ENCODE results near the gene POU6F2. TPM values are rescaled to one million over a fixed set of nuclear protein-coding genes. Genes with fewer than 3 reads are reported as not detected.

The POU6F2 gene
- total RNA-seq, 1 experiment from 2014 or later: not detected

GRCh38 chr7:39091774-39092173, 114.1 kb downstream of the POU6F2 start:
- POLR2A ChIA-PET (ENCODE audit: low non-redundant PET): no interaction called here
- H3K27ac ChIP-seq (ENCODE audit: low read depth, low read length, poor library complexity, severe bottlenecking): no peak overlapping the region
- BruUV-seq (replicated peaks): no TSS peak
- intact Hi-C loops (cut with micrococcal nuclease; ENCODE audit: unreplicated experiment): no loop called here
- no peaks in the 10 kb centered on the region for H3K9me3 ChIP-seq (ENCODE audit: low read depth, low read length, poor library complexity, severe bottlenecking)
- H3K4me3 ChIP-seq (ENCODE audit: low read depth, low read length, poor library complexity, severe bottlenecking): no peak overlapping the region
- DNase-seq (ENCODE audit: low spot score): no peak
- TF ChIP-seq EZH2 (IDR thresholded peaks at IDR 0.05; ENCODE audit: borderline replicate concordance, low read depth, low read length, poor library complexity, severe bottlenecking): no peak
- no peaks in the 10 kb centered on the region for H3K4me1 ChIP-seq (ENCODE audit: insufficient read depth, low read length, poor library complexity, severe bottlenecking)
- H3K27me3 ChIP-seq (replicated peaks; ENCODE audit: insufficient read depth, low read depth, low read length, poor library complexity): peaks cover 37% of the 10 kb centered on the region
- no peaks in the 10 kb centered on the region for H3K36me3 ChIP-seq (ENCODE audit: insufficient read depth, low read length, poor library complexity, severe bottlenecking)
- CTCF ChIA-PET: no interaction called here

- Histone ChIP-seq H3K9me3 (ENCODE audit: low read depth, low read length, poor library complexity, severe bottlenecking) (no peaks in the 10 kb centered on the region), H3K27ac (ENCODE audit: low read depth, low read length, poor library complexity, severe bottlenecking) (no peak overlapping the region), H3K4me1 (ENCODE audit: insufficient read depth, low read length, poor library complexity, severe bottlenecking) (no peaks in the 10 kb centered on the region), H3K4me3 (ENCODE audit: low read depth, low read length, poor library complexity, severe bottlenecking) (no peak overlapping the region), H3K27me3 (replicated peaks; ENCODE audit: insufficient read depth, low read depth, low read length, poor library complexity) (peaks cover 25% of the 10 kb centered on the region), H3K36me3 (ENCODE audit: insufficient read depth, low read length, poor library complexity, severe bottlenecking) (no peaks in the 10 kb centered on the region)
- no peak for DNase-seq (ENCODE audit: low spot score)
- POLR2A ChIA-PET (ENCODE audit: low non-redundant PET): no interaction called here
- TF ChIP-seq EZH2 (IDR thresholded peaks at IDR 0.05; ENCODE audit: borderline replicate concordance, low read depth, low read length, poor library complexity, severe bottlenecking): no peak
- TF ChIP-seq CTCF (conservative IDR thresholded peaks at IDR 0.05; ENCODE audit: low read depth, low read length): no peak
- CTCF ChIA-PET: no interaction called here
- BruUV-seq (replicated peaks): no TSS peak
- intact Hi-C loops (cut with micrococcal nuclease; ENCODE audit: unreplicated experiment): no loop called here
Measured at GRCh38 chr7:39094731-39095130, 117.0 kb downstream of the POU6F2 start.

GRCh38 chr7:39095875-39096619, 118.3 kb downstream of the POU6F2 start:
- no peaks in the 10 kb centered on the region for H3K36me3 ChIP-seq (ENCODE audit: insufficient read depth, low read length, poor library complexity, severe bottlenecking)
- H3K4me1 ChIP-seq (ENCODE audit: insufficient read depth, low read length, poor library complexity, severe bottlenecking): no peaks in the 10 kb centered on the region
- no peak for TF ChIP-seq EZH2 (IDR thresholded peaks at IDR 0.05; ENCODE audit: borderline replicate concordance, low read depth, low read length, poor library complexity, severe bottlenecking)
- no peak for TF ChIP-seq CTCF (conservative IDR thresholded peaks at IDR 0.05; ENCODE audit: low read depth, low read length)
- H3K27ac ChIP-seq (ENCODE audit: low read depth, low read length, poor library complexity, severe bottlenecking): no peak overlapping the region
- BruUV-seq (replicated peaks): no TSS peak
- ChIA-PET POLR2A (ENCODE audit: low non-redundant PET) (interaction anchor here (0.6 kb wide), 1 partner anchor 465 kb away, joined by 12 read pairs; the partner anchor contains the start of gene AMPH), CTCF (no interaction called here)
- peaks cover 25% of the 10 kb centered on the region for H3K27me3 ChIP-seq (replicated peaks; ENCODE audit: insufficient read depth, low read depth, low read length, poor library complexity)
- no peaks in the 10 kb centered on the region for H3K9me3 ChIP-seq (ENCODE audit: low read depth, low read length, poor library complexity, severe bottlenecking)
- intact Hi-C loops (cut with micrococcal nuclease; ENCODE audit: unreplicated experiment): no loop called here
- no peak overlapping the region for H3K4me3 ChIP-seq (ENCODE audit: low read depth, low read length, poor library complexity, severe bottlenecking)
- DNase-seq (ENCODE audit: low spot score): no peak

- Histone ChIP-seq H3K9me3 (ENCODE audit: low read depth, low read length, poor library complexity, severe bottlenecking) (no peaks in the 10 kb centered on the region), H3K27ac (ENCODE audit: low read depth, low read length, poor library complexity, severe bottlenecking) (no peak overlapping the region), H3K36me3 (ENCODE audit: insufficient read depth, low read length, poor library complexity, severe bottlenecking) (no peaks in the 10 kb centered on the region), H3K4me3 (ENCODE audit: low read depth, low read length, poor library complexity, severe bottlenecking) (no peak overlapping the region), H3K27me3 (replicated peaks; ENCODE audit: insufficient read depth, low read depth, low read length, poor library complexity) (peaks cover 15% of the 10 kb centered on the region), H3K4me1 (ENCODE audit: insufficient read depth, low read length, poor library complexity, severe bottlenecking) (no peaks in the 10 kb centered on the region)
- BruUV-seq (replicated peaks): no TSS peak
- ChIA-PET POLR2A (ENCODE audit: low non-redundant PET) (no interaction called here), CTCF (no interaction called here)
- TF ChIP-seq EZH2 (IDR thresholded peaks at IDR 0.05; ENCODE audit: borderline replicate concordance, low read depth, low read length, poor library complexity, severe bottlenecking): no peak
- intact Hi-C loops (cut with micrococcal nuclease; ENCODE audit: unreplicated experiment): no loop called here
- no peak for DNase-seq (ENCODE audit: low spot score)
Measured at GRCh38 chr7:39098506-39098905, 120.8 kb downstream of the POU6F2 start.

Measured in A673 (cell line).